Measurements from ENCODE around the gene MRTFA.

GRCh38 chr22:40423310-40423688 is 213.2 kb downstream of the MRTFA start:
- no peak for TF ChIP-seq CTCF (IDR thresholded peaks at IDR 0.05)
- no peak for TF ChIP-seq POLR2A (IDR thresholded peaks at IDR 0.05)
